Measurements from ENCODE around the gene CHSY3. TPM values are rescaled to one million over a fixed set of nuclear protein-coding genes. Genes with fewer than 3 reads are reported as not detected.

The CHSY3 gene
- total RNA-seq = 1 to 10 TPM; 1.7 to 3.6 (median 2.3) TPM
- polyA plus RNA-seq = 0.68 TPM
- long read RNA-seq, donor 1, partial matches to known transcripts = 0 of 3 reads
- long read RNA-seq, donor 1, other reads (novel, unspliced or antisense) = 3 of 3 reads
- long read RNA-seq, donor 2, partial matches to known transcripts = 2 of 3 reads
- long read RNA-seq, donor 2, other reads (novel, unspliced or antisense) = 1 of 3 reads
- long read RNA-seq, donor 3 = 0 reads
- long read RNA-seq, donor 4 = 0 reads

- under 1% methylated on average over 56 of the region's 62 CpGs for WGBS
- ATAC-seq (peak; percentile 97 to 98), DNase-seq (peak; percentile 90 to 96 (median 95))
- no peaks in the 10 kb centered on the region for H3K9me3 ChIP-seq (ENCODE audit: control insufficient read depth, low read length)
- peak within 1 kb of the TSS; percentile 73 for H3K27ac ChIP-seq (ENCODE audit: low read length)
- intact Hi-C loops (cut with DNase I) = loop anchor here in 2 of 4 donors (5.0 to 10.0 kb wide), 4 partner anchors 238 to 1511 kb away; no protein-coding TSS in a partner anchor
- peaks cover 2% of the 10 kb centered on the region for H3K4me1 ChIP-seq (ENCODE audit: control insufficient read depth, insufficient read depth, low read length)
- peak within 1 kb of the TSS; percentile 40 for H3K4me3 ChIP-seq (ENCODE audit: low read length)
- no peaks in the 10 kb centered on the region for H3K27me3 ChIP-seq (ENCODE audit: control insufficient read depth, insufficient read depth)
Measured at GRCh38 chr5:129904102-129904666, at the start of gene CHSY3. Gene CHSY3 (plus strand): TSS chr5:129904465.

- 94% methylated on average over 1 of the region's 1 CpG for WGBS
- intact Hi-C loops (cut with DNase I) = no loop called here
- ATAC-seq (no peak), DNase-seq (no peak)
- Histone ChIP-seq H3K27ac (ENCODE audit: low read length) (no peak overlapping the region), H3K27me3 (ENCODE audit: control insufficient read depth, insufficient read depth) (no peaks in the 10 kb centered on the region), H3K4me3 (ENCODE audit: low read length) (no peak overlapping the region), H3K9me3 (ENCODE audit: control insufficient read depth, low read length) (no peaks in the 10 kb centered on the region), H3K4me1 (ENCODE audit: control insufficient read depth, insufficient read depth, low read length) (no peaks in the 10 kb centered on the region)
Measured at GRCh38 chr5:129856325-129856724, 47.9 kb upstream of the CHSY3 start.

GRCh38 chr5:129857116-129857515, 47.1 kb upstream of the CHSY3 start:
- ATAC-seq (peak; percentile 60 to 90), DNase-seq (peak in 2 of 3 donors; percentile 11 to 45)
- no peak overlapping the region for H3K4me3 ChIP-seq (ENCODE audit: low read length)
- WGBS = 35% methylated on average over 1 of the region's 1 CpG
- H3K4me1 ChIP-seq (ENCODE audit: control insufficient read depth, insufficient read depth, low read length) = no peaks in the 10 kb centered on the region
- H3K27ac ChIP-seq (ENCODE audit: low read length) = no peak overlapping the region
- H3K27me3 ChIP-seq (ENCODE audit: control insufficient read depth, insufficient read depth) = no peaks in the 10 kb centered on the region
- H3K9me3 ChIP-seq (ENCODE audit: control insufficient read depth, low read length) = no peaks in the 10 kb centered on the region
- intact Hi-C loops (cut with DNase I) = no loop called here

GRCh38 chr5:129858131-129858675, 46.1 kb upstream of the CHSY3 start:
- intact Hi-C loops (cut with DNase I) = no loop called here
- Histone ChIP-seq H3K27ac (ENCODE audit: low read length) (no peak overlapping the region), H3K4me1 (ENCODE audit: control insufficient read depth, insufficient read depth, low read length) (no peaks in the 10 kb centered on the region), H3K4me3 (ENCODE audit: low read length) (no peak overlapping the region), H3K27me3 (ENCODE audit: control insufficient read depth, insufficient read depth) (no peaks in the 10 kb centered on the region), H3K9me3 (ENCODE audit: control insufficient read depth, low read length) (no peaks in the 10 kb centered on the region)
- ATAC-seq (no peak), DNase-seq (no peak)

GRCh38 chr5:129884322-129884721, 19.9 kb upstream of the CHSY3 start:
- no peaks in the 10 kb centered on the region for H3K4me1 ChIP-seq (ENCODE audit: control insufficient read depth, insufficient read depth, low read length)
- H3K27me3 ChIP-seq (ENCODE audit: control insufficient read depth, insufficient read depth) = no peaks in the 10 kb centered on the region
- H3K9me3 ChIP-seq (ENCODE audit: control insufficient read depth, low read length) = no peaks in the 10 kb centered on the region
- intact Hi-C loops (cut with DNase I) = no loop called here
- H3K4me3 ChIP-seq (ENCODE audit: low read length) = no peak overlapping the region
- ATAC-seq = no peak
- DNase-seq = no peak
- no peak overlapping the region for H3K27ac ChIP-seq (ENCODE audit: low read length)
- 97% methylated on average over 1 of the region's 1 CpG for WGBS

GRCh38 chr5:129899454-129899853, 4.8 kb upstream of the CHSY3 start:
- intact Hi-C loops (cut with DNase I) = loop anchor here in 1 of 4 donors (5.0 kb wide), 1 partner anchor 243 kb away; no protein-coding TSS in a partner anchor
- no peaks in the 10 kb centered on the region for H3K9me3 ChIP-seq (ENCODE audit: control insufficient read depth, low read length)
- no peaks in the 10 kb centered on the region for H3K27me3 ChIP-seq (ENCODE audit: control insufficient read depth, insufficient read depth)
- DNase-seq = no peak
- H3K4me3 ChIP-seq (ENCODE audit: low read length) = no peak overlapping the region
- no peaks in the 10 kb centered on the region for H3K4me1 ChIP-seq (ENCODE audit: control insufficient read depth, insufficient read depth, low read length)
- ATAC-seq = no peak
- no peak overlapping the region for H3K27ac ChIP-seq (ENCODE audit: low read length)

- no peaks in the 10 kb centered on the region for H3K27me3 ChIP-seq (ENCODE audit: control insufficient read depth, insufficient read depth)
- no peak overlapping the region for H3K27ac ChIP-seq (ENCODE audit: low read length)
- H3K9me3 ChIP-seq (ENCODE audit: control insufficient read depth, low read length) = no peaks in the 10 kb centered on the region
- peaks cover 2% of the 10 kb centered on the region for H3K4me1 ChIP-seq (ENCODE audit: control insufficient read depth, insufficient read depth, low read length)
- DNase-seq (peak; percentile 20 to 45 (median 28)), ATAC-seq (no peak)
- H3K4me3 ChIP-seq (ENCODE audit: low read length) = no peak overlapping the region
- intact Hi-C loops (cut with DNase I) = loop anchor here in 2 of 4 donors (5.0 to 10.0 kb wide), 4 partner anchors 239 to 1512 kb away; no protein-coding TSS in a partner anchor
- WGBS = 76% methylated on average over 6 of the region's 6 CpGs
Measured at GRCh38 chr5:129902816-129903215, 1.4 kb upstream of the CHSY3 start.

- Histone ChIP-seq H3K9me3 (ENCODE audit: control insufficient read depth, low read length) (no peaks in the 10 kb centered on the region), H3K27me3 (ENCODE audit: control insufficient read depth, insufficient read depth) (no peaks in the 10 kb centered on the region), H3K27ac (ENCODE audit: low read length) (peak overlapping the region; percentile 73), H3K4me3 (ENCODE audit: low read length) (peak overlapping the region; percentile 40), H3K4me1 (ENCODE audit: control insufficient read depth, insufficient read depth, low read length) (peaks cover 2% of the 10 kb centered on the region)
- ATAC-seq (peak; percentile 55 to 66), DNase-seq (no peak)
- 5% methylated on average over 29 of the region's 29 CpGs for WGBS
- intact Hi-C loops (cut with DNase I) = loop anchor here in 2 of 4 donors (5.0 to 10.0 kb wide), 4 partner anchors 239 to 1511 kb away; no protein-coding TSS in a partner anchor
Measured at GRCh38 chr5:129903466-129904101, 681 bp upstream of the CHSY3 start.

- Histone ChIP-seq H3K27me3 (ENCODE audit: control insufficient read depth, insufficient read depth) (no peaks in the 10 kb centered on the region), H3K9me3 (ENCODE audit: control insufficient read depth, low read length) (no peaks in the 10 kb centered on the region), H3K27ac (ENCODE audit: low read length) (peak overlapping the region; percentile 40), H3K4me1 (ENCODE audit: control insufficient read depth, insufficient read depth, low read length) (peaks cover 2% of the 10 kb centered on the region), H3K4me3 (ENCODE audit: low read length) (peak overlapping the region; percentile 40)
- ATAC-seq (peak; percentile 45 to 53), DNase-seq (peak; percentile 31 to 76 (median 74))
- intact Hi-C loops (cut with DNase I) = loop anchor here in 2 of 4 donors (5.0 to 10.0 kb wide), 4 partner anchors 237 to 1510 kb away; no protein-coding TSS in a partner anchor
- under 1% methylated on average over 104 of the region's 105 CpGs for WGBS
Measured at GRCh38 chr5:129904667-129905472, 605 bp downstream of the CHSY3 start.

- Histone ChIP-seq H3K4me1 (ENCODE audit: control insufficient read depth, insufficient read depth, low read length) (peaks cover 2% of the 10 kb centered on the region), H3K4me3 (ENCODE audit: low read length) (peak overlapping the region; percentile 40), H3K27me3 (ENCODE audit: control insufficient read depth, insufficient read depth) (no peaks in the 10 kb centered on the region), H3K27ac (ENCODE audit: low read length) (no peak overlapping the region), H3K9me3 (ENCODE audit: control insufficient read depth, low read length) (no peaks in the 10 kb centered on the region)
- intact Hi-C loops (cut with DNase I) = loop anchor here in 2 of 4 donors (10.0 kb wide), 2 partner anchors 1209 to 1509 kb away; no protein-coding TSS in a partner anchor
- DNase-seq = peak; percentile 9 to 57 (median 56)
- no peak for ATAC-seq
- WGBS = under 1% methylated on average over 37 of the region's 37 CpGs
Measured at GRCh38 chr5:129905473-129906176, 1.4 kb downstream of the CHSY3 start.

Data from right cardiac atrium (tissue), 5 donors.